ENCODE measurements around the gene ANKS1B. TPM values are rescaled to one million over a fixed set of nuclear protein-coding genes. Genes with fewer than 3 reads are reported as not detected.

The ANKS1B gene
- total RNA-seq, 1 experiment from 2014 or later, result 0.61 TPM

- CTCF ChIA-PET, result no interaction called here
- Histone ChIP-seq H3K4me3 (ENCODE audit: low read depth, low read length) (no peak overlapping the region), H3K36me3 (ENCODE audit: control insufficient read depth, insufficient read depth, low read length) (no peaks in the 10 kb centered on the region), H3K4me1 (peaks cover 29% of the 10 kb centered on the region), H3K27me3 (replicated peaks; ENCODE audit: control insufficient read depth, insufficient read depth, low read length) (no peaks in the 10 kb centered on the region), H3K9me3 (no peaks in the 10 kb centered on the region)
- peaks cover 27% of the 10 kb centered on the region for H3K4me1 Mint-ChIP-seq (ENCODE audit: low read depth, unreplicated experiment)
- no peaks in the 10 kb centered on the region for H3K36me3 Mint-ChIP-seq (ENCODE audit: insufficient read depth, unreplicated experiment)
- no peak for TF ChIP-seq CTCF (IDR thresholded peaks at IDR 0.05; ENCODE audit: insufficient read depth in 1 of 2, low read depth in 1 of 2, low read length in 1 of 2, severe bottlenecking in 1 of 2, unreplicated experiment in 1 of 2)
- DNase-seq, result no peak
- no peak overlapping the region for H3K27ac Mint-ChIP-seq (ENCODE audit: unreplicated experiment)
- no peak overlapping the region for H3K4me3 Mint-ChIP-seq (ENCODE audit: unreplicated experiment)
- H3K9me3 Mint-ChIP-seq (ENCODE audit: unreplicated experiment), result no peaks in the 10 kb centered on the region
- H3K27me3 Mint-ChIP-seq (ENCODE audit: insufficient read depth, unreplicated experiment), result no peaks in the 10 kb centered on the region
- intact Hi-C loops (cut with micrococcal nuclease; ENCODE audit: unreplicated experiment), result no loop called here
- no TSS peak for BruUV-seq (replicated peaks)
- POLR2A ChIA-PET, result no interaction called here
Measured at GRCh38 chr12:99911081-99911480, 73.7 kb downstream of the ANKS1B start.

GRCh38 chr12:99910342-99910741 is 74.4 kb downstream of the ANKS1B start:
- H3K9me3 ChIP-seq, result no peaks in the 10 kb centered on the region
- no peak for DNase-seq
- H3K4me3 ChIP-seq (ENCODE audit: low read depth, low read length), result no peak overlapping the region
- TF ChIP-seq CTCF (IDR thresholded peaks at IDR 0.05; ENCODE audit: insufficient read depth in 1 of 2, low read depth in 1 of 2, low read length in 1 of 2, severe bottlenecking in 1 of 2, unreplicated experiment in 1 of 2), result no peak
- H3K4me3 Mint-ChIP-seq (ENCODE audit: unreplicated experiment), result no peak overlapping the region
- no TSS peak for BruUV-seq (replicated peaks)
- no peaks in the 10 kb centered on the region for H3K27me3 ChIP-seq (replicated peaks; ENCODE audit: control insufficient read depth, insufficient read depth, low read length)
- H3K4me1 Mint-ChIP-seq (ENCODE audit: low read depth, unreplicated experiment), result peaks cover 20% of the 10 kb centered on the region
- H3K9me3 Mint-ChIP-seq (ENCODE audit: unreplicated experiment), result no peaks in the 10 kb centered on the region
- H3K27ac Mint-ChIP-seq (ENCODE audit: unreplicated experiment), result no peak overlapping the region
- ChIA-PET CTCF (no interaction called here), POLR2A (no interaction called here)
- peaks cover 21% of the 10 kb centered on the region for H3K4me1 ChIP-seq
- H3K36me3 ChIP-seq (ENCODE audit: control insufficient read depth, insufficient read depth, low read length), result no peaks in the 10 kb centered on the region
- no peaks in the 10 kb centered on the region for H3K36me3 Mint-ChIP-seq (ENCODE audit: insufficient read depth, unreplicated experiment)
- no peaks in the 10 kb centered on the region for H3K27me3 Mint-ChIP-seq (ENCODE audit: insufficient read depth, unreplicated experiment)
- intact Hi-C loops (cut with micrococcal nuclease; ENCODE audit: unreplicated experiment), result no loop called here

GRCh38 chr12:99906786-99907579 is 77.8 kb downstream of the ANKS1B start:
- Histone ChIP-seq H3K4me1 (no peaks in the 10 kb centered on the region), H3K36me3 (ENCODE audit: control insufficient read depth, insufficient read depth, low read length) (no peaks in the 10 kb centered on the region), H3K9me3 (no peaks in the 10 kb centered on the region), H3K4me3 (ENCODE audit: low read depth, low read length) (no peak overlapping the region), H3K27me3 (replicated peaks; ENCODE audit: control insufficient read depth, insufficient read depth, low read length) (no peaks in the 10 kb centered on the region)
- TF ChIP-seq CTCF (IDR thresholded peaks at IDR 0.05; ENCODE audit: insufficient read depth in 1 of 2, low read depth in 1 of 2, low read length in 1 of 2, severe bottlenecking in 1 of 2, unreplicated experiment in 1 of 2), result no peak
- no peaks in the 10 kb centered on the region for H3K9me3 Mint-ChIP-seq (ENCODE audit: unreplicated experiment)
- no peak overlapping the region for H3K4me3 Mint-ChIP-seq (ENCODE audit: unreplicated experiment)
- no peaks in the 10 kb centered on the region for H3K27me3 Mint-ChIP-seq (ENCODE audit: insufficient read depth, unreplicated experiment)
- no peaks in the 10 kb centered on the region for H3K36me3 Mint-ChIP-seq (ENCODE audit: insufficient read depth, unreplicated experiment)
- H3K4me1 Mint-ChIP-seq (ENCODE audit: low read depth, unreplicated experiment), result peaks cover 6% of the 10 kb centered on the region
- no peak for DNase-seq
- BruUV-seq (replicated peaks), result no TSS peak
- no peak overlapping the region for H3K27ac Mint-ChIP-seq (ENCODE audit: unreplicated experiment)
- ChIA-PET CTCF (no interaction called here), POLR2A (no interaction called here)
- intact Hi-C loops (cut with micrococcal nuclease; ENCODE audit: unreplicated experiment), result no loop called here

Data from Caco-2 (cell line).